DMS153 treated with DMSO at 0.1 percent for 48 hours (cell line): ENCODE data around the gene PSMD3.

Source experiments
- DNase-seq: peaks from one replicate; lab custom pipeline; 2025; ENCODE audit not compliant: unreplicated experiment; lab: John Stamatoyannopoulos, UW

PSMD3 gene

DNA sequence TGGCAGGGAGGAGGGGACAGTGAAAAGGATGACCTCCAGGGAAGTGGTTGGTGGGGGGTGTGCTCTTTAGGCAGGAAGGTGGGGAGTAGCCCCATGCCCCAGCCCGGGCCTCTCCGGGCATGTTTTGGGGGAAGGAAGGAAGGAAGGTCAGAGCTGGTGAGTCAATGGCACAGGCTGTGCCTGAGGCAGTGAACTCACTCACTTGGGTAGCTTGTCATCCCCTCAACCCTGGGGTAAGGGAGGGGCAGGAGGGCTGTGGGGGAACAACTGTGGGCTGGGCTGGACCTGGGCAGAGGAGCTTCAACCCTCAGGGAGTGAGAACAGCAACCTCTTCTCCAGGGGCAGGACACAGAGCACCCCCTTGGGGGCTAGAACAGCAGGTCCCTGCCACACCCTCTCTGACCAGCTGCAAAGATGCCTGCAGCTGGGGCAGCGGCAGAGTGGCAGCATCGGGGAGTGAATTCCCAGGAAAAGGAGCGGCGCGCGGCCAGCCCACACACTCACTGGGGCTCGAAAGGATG, 40.9 kb downstream of the PSMD3 start:
- DNase-seq: no peak

DNA sequence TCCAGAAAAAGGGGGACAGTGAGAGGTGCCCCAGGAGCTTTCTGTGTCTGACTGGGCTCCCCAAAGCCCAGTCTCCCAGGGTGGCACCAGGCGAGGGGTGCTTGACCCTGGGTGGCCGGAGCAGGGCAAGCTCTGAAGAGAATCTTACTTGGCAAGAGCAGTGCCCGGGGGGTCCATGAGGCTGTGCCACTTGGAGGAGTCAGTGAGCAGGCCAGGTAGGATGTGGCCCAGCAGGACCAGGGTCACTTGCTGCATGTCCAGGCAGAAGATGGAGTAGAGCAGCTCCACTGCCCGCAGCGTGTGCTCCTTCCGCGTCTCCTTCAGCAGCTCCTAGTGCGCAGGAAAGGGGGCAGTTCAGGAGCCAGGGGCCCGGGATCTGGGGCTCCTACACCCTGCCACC, 41.9 kb downstream of the PSMD3 start:
- no peak for DNase-seq

DNA sequence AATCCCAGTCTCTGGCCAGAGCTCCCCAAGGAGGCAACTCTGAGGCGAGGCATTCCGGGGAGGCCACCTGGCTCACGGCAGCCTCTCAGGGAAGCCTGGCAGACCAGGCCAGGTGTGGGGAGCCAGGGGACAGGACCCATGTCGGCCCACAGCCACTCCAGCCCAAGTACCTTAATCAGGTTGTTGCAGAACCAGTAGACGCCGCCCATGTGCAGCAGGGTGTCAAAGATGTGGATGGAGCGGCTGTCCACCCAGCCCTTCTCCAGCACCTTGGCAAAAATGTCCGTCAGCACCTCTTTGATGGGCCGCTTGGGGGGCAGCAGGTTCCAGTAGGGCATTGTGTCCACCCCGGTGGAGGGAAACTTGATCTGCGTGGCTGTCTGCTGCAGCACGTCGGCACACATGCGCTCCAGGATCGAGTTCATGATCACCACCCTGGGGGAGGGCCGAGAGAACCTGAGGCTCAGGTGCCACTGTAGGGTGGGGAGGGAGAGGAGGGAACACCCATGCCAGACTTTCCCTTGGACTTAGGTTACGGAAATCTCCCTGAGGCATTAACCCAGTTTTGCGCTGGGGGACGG, 42.4 kb downstream of the PSMD3 start:
- DNase-seq: peak; percentile 60

DNA sequence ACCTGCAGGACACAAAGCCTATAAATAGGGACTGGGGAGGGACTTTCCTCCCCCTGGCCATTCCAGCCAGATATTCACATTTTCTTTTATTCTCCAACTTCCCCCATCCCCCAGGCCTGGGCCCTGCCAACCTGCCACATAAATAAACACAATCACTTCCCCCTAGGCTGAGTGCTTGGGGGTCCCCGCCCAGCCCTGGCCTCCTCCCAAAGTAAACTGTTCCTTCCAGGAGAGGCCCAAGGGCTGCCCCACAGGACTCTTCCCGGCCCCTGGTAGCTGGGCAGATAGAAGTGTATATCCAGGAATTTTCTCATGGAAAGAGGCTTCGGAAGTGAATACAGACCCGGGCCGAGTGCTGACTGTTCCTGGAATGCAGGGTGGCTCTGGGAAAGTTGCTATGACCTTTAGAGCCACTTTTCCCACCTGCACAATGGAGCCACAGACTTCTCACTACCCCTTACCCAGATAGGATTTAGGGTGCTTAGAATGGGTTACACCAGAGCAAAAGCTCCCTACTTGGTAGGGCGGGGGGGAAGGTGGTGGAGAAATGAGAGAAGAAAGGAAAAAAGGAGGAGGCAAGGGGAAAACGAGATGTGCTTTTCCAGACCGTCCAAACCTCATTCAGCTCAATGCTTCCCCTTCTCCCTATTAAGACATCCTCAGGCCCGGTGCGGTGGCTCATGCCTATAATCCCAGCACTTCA, 43.1 kb downstream of the PSMD3 start:
- peak; percentile 60 for DNase-seq

DNA sequence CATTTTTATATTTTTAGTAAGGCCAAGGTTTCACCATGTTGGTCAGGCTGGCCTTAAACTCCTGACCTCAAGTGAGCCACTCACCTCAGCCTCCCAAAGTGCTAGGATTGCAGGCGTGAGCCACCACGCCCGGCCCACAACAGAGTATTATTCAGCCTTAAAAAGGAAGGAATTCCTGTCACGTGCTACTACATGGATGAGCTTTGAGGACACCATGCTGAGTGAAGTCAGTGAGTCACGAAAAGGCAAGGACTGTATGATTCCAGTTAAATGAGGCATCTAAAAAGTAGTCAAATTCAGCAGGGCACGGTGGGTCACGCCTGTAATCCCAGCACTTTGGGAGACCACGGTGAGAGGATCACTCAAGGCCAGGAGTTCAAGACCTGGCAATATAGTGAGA, 44.3 kb downstream of the PSMD3 start:
- DNase-seq: no peak

DNA sequence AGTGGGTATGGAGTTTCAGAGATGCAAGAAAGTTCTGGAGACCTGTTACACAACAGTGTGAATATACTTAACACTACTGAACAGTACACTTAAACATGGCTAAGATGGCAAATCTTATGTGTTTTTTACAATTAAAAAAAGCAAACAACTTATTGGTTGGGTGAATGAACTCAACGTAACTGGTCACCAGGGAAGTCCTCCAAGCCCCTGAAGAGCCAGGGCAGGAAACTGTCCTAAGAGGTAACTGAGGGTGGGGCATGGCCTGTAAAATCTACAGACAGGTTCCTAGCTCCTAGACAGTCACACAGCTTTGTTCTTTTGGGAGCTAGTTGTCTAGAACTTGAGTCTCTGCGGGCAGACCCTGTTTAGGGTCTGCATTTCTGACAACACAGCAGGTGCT, 45.0 kb downstream of the PSMD3 start:
- DNase-seq: no peak

DNA sequence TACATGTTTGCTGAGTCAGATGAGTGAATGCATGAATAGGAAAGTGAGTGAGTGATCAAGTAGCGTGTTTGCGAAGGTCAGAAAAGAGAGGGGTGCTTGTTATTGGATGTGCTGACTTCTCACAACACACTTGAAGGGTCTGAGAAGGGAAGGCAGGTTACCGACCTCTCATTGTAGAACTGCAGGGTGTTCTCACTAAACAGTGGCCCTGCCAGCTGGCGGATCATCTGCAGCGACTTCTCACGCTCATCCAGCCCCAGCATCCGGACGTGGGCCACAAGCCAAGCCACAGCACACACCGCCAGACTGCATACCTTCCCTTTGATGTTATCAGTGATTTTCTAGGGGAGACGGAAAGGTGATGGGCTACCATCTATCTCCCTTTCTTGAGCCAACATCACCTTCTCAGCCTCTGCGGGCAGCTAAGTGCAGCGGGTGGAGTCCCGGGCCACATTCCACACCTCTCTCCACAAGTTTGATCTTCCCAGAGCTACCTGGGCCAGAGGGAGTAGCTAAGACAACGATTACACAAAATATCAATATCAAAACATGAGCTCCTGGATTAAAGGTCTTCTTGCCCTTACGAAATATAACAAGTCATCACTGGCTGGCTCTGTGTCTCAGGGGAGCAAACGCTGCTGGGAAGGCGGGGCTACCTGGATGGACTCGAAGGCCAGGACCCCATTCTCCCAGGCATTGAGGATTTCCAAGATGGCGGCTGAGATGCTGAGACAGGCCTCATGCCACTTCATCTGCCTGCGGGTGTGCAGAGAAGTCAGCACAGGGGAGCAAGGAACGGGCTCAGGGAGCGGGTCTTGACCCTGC, 45.6 kb downstream of the PSMD3 start:
- DNase-seq: peak; percentile 41

DNA sequence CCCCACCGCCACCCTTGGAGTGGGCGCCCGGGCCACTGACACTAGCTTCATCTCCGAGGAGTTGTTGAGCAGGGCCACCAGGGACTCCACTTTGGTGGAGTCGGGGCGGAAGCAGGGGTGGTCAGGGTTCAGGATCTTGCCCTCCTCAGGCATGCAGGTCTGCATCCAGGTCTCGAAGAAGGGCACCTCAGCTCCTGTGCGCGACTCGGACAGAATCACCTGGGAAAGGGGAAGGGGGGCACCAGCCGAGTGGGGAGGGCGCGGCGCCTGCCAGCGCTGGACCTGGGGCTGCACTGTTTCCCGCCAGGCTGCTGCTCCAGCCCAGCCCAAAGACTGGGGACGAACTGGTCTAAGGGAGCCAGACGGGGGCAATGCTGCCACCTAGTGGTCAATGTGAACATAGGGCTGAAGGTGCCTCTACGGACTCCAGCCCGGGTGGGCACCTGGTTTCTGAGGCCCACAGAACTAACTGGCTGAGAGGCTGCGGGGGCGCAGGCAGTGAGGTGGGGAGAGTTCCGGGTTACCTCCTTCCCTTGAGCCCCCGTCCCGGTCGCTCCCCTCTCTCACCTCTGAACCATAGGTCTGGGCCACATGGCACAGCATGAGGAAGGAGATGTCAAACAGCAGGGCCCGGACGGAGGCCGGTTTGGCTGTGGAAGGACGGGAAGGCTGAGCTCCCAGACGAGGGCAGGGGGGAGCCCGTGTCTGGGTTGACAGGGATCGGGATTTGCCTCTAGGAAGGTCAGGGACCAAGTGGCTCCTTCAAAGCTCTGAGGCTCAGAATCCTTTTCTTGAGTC, 46.4 kb downstream of the PSMD3 start:
- peak; percentile 62 for DNase-seq

DNA sequence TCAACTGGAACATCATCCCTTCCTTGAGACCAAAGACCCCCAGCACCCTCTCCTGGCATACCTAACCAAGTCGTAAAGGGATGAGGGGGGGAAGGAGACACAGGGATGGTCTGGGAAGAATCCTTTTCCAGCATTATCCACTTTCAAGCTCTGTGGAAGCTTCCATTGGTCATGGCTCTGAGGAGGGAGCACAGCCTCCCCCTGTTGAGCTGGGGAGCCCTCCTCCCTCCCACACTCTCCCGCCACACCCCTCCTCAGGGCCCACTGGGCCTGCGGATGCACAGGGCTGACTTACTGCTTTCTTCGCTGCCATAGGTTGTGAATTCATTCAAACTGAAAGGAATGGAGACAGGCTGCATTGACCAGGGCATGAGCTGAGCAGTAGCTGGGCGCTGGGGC, 47.0 kb downstream of the PSMD3 start:
- no peak for DNase-seq

DNA sequence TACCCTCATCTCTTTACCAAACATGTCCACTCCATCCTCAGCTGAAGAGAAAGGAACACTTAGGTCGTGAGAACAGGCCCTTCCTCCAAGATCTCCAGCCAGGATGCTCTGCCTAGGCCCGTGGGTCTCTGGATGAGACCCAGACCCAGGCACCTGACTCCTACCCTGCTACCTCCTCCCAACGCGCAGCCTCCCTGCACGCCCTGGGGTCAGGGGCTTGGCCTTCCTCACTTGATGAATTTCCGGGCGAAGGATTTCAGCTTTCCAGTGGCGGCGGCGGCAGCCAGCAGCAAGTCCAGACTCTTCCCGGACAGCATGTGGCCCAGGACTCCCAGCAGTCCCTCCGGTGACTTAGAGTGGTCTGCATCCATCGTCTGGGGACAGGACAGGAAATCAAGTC, 48.0 kb downstream of the PSMD3 start:
- DNase-seq: no peak

DNA sequence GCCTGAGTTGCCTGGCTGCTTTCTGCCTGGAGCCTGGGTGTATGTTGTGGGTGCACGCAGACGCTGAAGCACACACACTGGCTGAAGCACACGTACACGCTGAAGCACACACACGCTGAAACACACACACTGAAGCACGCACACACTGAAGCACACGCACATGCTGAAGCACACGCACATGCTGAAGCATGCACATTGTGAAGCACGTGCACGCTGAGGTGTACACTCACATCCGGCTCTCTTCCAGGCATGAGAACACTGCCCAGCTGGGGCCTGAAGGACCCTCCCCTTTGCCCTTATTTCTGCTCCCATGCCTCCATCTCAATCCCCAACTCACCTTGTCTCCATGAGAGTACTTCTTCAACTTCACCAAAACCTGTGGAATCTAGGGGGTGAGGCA, 51.1 kb downstream of the PSMD3 start:
- no peak for DNase-seq

DNA sequence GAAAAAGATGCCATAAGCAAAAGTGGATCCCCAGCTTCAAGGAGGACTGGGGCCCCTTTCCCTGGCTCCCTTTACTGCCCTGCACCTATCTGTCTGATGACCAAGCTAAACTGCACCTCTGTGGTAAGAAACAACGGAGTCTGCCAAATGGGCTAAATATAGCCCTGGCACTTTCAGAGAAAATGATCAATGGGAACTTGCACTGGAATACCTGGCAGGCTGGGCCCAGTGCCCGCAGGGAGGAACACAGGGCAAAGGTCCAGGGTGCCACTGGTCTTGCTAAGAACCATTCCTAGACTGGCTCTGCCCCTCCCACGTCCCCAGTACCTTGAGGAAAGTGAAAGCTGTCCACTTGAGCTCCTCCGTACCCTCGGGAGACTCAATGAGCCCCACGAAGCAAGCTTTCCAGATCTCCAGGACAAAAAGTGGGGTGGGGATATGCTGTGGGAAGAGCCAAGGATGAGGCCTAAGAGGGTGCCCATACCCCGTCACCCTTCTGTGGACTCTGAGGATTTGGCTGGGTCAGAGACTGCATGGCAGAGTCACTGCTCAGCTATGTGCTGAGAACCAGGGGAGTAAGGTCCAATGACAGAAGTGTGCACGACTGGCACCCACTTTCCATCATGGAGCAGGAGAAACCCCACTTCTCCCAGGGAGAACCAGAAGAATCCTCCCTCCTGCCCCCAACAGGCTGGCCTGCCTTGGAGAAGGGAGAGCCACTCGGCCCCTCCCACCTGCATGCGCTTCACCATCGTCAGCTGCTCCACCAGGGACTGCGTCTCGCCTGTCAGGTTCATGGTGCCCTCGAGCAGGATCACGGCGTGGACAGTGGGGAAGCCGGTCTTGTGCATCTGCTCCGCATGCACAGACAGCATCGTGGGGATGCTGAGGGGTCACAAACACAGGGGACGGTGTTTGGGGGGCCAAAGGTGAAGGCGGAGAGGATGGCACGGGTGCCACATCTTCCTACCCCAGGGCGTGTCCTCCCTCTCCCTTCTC, 52.0 kb downstream of the PSMD3 start:
- no peak for DNase-seq

DNA sequence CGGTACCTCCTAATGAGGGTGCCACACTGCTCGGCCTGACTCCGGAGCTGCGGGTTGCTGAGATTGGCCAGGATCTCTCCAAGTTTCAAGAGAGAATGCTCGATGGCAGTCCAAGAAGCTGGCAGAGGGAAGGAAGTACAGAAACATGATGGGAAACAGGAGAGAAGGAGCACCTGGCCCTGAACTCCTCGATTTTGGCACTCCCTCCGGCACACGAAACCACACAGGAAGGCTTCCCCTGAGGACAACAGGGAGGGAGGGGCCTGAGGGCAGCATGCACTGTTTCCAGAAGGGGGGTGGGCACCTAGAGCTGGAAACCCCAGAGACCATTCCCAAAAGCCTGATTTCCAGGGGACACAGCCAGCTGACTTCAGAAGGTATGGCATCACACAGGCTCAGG, 52.7 kb downstream of the PSMD3 start:
- DNase-seq: no peak

DNA sequence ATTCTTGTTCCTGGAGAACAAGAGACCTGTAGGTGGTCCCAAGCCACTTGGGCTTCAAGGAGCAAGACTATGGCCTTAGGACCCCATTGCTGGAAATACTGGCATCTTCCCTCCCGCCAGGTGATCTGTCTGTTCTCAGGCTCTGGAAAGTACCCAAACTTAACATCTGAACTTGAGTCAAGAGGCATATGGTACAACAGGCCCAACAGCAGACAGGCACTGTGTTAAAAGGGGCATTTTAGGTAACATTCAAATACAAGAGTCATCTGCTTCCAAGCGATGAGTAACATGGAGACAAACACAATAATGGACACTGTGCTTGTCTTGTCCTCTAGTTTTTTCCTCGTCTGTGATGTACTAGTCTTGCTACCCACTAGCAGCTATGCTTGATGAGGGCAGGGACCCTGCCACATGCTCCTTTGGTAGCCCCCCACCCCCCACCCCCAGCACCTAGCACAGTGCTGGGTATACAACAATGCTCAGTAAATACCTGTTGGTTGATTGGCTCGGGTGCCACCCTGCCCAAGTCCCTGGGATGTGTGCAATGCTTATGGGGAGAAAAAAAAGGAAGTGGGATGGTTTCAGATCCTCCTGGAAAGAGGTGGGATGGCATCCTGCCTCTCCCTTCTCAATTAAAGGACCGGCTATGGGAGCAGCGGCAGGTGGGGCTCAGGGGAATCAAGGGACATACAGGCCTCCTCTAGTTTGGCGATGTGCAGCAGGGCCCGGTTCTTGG, 54.0 kb downstream of the PSMD3 start:
- DNase-seq: no peak

DNA sequence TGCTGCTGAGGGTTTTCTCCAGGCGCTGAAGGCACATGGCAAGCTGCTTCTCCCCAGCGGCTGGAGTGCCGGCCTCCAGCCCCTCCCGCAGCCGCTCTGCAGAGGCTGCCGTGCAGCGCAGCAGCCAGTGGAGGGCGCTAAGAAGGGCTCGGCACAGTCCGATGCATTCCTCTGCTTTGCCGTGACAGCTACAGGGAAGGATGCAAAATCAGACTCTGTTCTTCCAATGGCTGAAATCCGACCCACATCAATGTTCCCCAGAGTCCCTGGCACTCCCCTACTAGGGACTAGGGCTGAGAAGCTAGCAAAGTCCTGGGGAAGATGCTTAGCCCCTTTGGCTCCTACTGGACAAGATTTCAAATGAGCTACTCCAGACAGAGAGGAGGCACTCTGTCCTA, 54.6 kb downstream of the PSMD3 start:
- DNase-seq: no peak

DNA sequence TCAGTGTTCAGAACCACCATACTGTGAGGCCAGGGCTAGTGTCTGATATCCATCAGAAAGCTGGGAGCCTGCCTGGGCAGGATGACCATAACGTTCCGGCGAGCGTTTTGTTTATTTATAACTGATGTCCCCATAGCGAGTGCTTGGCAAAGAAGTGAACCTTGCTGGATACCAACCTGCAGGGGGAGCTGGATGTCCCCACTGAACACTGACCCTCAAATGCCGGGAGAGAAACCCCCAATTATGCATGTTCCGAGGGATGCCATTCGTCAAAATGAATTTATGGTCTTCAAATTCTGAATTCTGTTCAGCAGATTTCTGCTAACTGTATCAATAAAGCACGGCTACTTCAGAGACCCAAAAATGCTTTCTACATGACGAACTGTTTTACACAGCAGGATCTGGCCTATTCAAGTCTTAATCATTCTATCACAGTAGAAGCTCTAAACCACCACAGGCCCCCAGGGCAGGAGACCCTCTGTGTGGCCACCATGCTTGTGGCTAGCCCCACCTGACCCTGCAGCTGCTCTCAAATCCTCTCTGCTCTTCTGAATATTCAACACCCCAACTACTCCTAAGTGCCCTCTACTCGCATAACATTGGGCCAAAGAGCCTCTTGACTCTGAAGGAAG, 58.4 kb downstream of the PSMD3 start:
- DNase-seq: peak; percentile 14

DNA sequence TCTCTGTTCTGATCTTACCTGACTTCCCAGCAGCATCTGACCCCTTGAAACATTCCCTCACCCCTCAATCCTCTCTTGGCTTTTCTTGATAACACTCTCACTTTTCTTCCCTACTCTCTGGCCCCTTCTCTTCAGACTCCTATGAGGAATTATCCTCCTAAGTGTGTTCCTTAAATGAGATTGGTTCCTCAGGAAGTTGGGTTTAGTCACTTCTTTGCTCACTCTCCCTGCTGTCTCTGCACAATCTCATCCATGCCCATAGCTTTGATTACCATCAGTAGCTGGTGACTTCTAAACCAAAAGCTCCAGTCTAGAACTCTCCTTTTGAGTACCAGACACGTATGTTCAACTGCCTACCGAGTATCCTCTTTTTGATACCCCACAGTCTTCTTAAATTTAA, 60.6 kb downstream of the PSMD3 start:
- DNase-seq: no peak
